NCI-H345 treated with DMSO at 0.1 percent for 48 hours (cell line): ENCODE results near the gene TPSAB1.
"Not testable (repeated sequence)": the region's sequence is repeated elsewhere in the genome, so short reads cannot be mapped to it uniquely, and the experiment has no call there.

ENCODE experiments used
- DNase-seq: peaks from one replicate; lab custom pipeline; 2025; ENCODE audit not compliant: unreplicated experiment; lab: John Stamatoyannopoulos, UW

TPSAB1 gene

GRCh38 chr16:1223355-1224214, 16.9 kb upstream of the TPSAB1 start:
- DNase-seq: no peak

GRCh38 chr16:1224558-1224957, 15.9 kb upstream of the TPSAB1 start:
- DNase-seq: no peak

- DNase-seq: no peak
Observed at GRCh38 chr16:1225051-1225451, 15.5 kb upstream of the TPSAB1 start, which contains the start of gene TPSG1. Gene TPSG1, minus strand, starts transcription at chr16:1225268. Its CDS starts 16 bp downstream, at chr16:1225252.

- DNase-seq: not testable (repeated sequence)
Observed at GRCh38 chr16:1225728-1226311, 14.7 kb upstream of the TPSAB1 start.

GRCh38 chr16:1226692-1227091, 13.8 kb upstream of the TPSAB1 start:
- not testable (repeated sequence) for DNase-seq

- DNase-seq: not testable (repeated sequence)
Observed at GRCh38 chr16:1228227-1228626, 12.3 kb upstream of the TPSAB1 start.

- DNase-seq: not testable (repeated sequence)
Observed at GRCh38 chr16:1229476-1229875, 11.0 kb upstream of the TPSAB1 start.

- DNase-seq: not testable (repeated sequence)
Observed at GRCh38 chr16:1230084-1230470, 10.4 kb upstream of the TPSAB1 start, which contains the start of gene TPSB2. Gene TPSB2, minus strand, starts transcription at chr16:1230184. Its CDS starts 233 bp downstream, at chr16:1229951.

- not testable (repeated sequence) for DNase-seq
Observed at GRCh38 chr16:1230471-1231212, 9.9 kb upstream of the TPSAB1 start.

- not testable (repeated sequence) for DNase-seq
Observed at GRCh38 chr16:1231301-1231700, 9.2 kb upstream of the TPSAB1 start.

GRCh38 chr16:1232049-1232748, 8.3 kb upstream of the TPSAB1 start:
- not testable (repeated sequence) for DNase-seq

- not testable (repeated sequence) for DNase-seq
Observed at GRCh38 chr16:1236659-1237058, 3.8 kb upstream of the TPSAB1 start.

GRCh38 chr16:1237990-1238389, 2.5 kb upstream of the TPSAB1 start:
- no peak for DNase-seq

GRCh38 chr16:1238909-1239308, 1.6 kb upstream of the TPSAB1 start:
- not testable (repeated sequence) for DNase-seq

- DNase-seq: not testable (repeated sequence)
Observed at GRCh38 chr16:1239575-1239974, 930 bp upstream of the TPSAB1 start.

- DNase-seq: not testable (repeated sequence)
Observed at GRCh38 chr16:1241081-1241480, 576 bp downstream of the TPSAB1 start.

GRCh38 chr16:1243363-1243762, 2.9 kb downstream of the TPSAB1 start:
- DNase-seq: not testable (repeated sequence)

- not testable (repeated sequence) for DNase-seq
Observed at GRCh38 chr16:1243907-1244850, 3.7 kb downstream of the TPSAB1 start.

- no peak for DNase-seq
Observed at GRCh38 chr16:1244881-1245280, 4.4 kb downstream of the TPSAB1 start.
